Stimulated activated CD4-positive, alpha-beta T cell treated with anti-CD3 and anti-CD28 coated beads, Interleukin-15, amount 100 ng/mL, for 24 hours (primary cell): ENCODE results near the gene ARMH1.
A peak's percentile ranks its signal among the peaks of the same experiment; 100 is the strongest.
"Not testable (repeated sequence)": the region's sequence is repeated elsewhere in the genome, so short reads cannot be mapped to it uniquely, and the experiment has no call there.

Source experiments
- DNase-seq: peaks from one replicate; pipeline ENCODE4 v3.0.0-alpha.2; 2020

The ARMH1 gene

DNA sequence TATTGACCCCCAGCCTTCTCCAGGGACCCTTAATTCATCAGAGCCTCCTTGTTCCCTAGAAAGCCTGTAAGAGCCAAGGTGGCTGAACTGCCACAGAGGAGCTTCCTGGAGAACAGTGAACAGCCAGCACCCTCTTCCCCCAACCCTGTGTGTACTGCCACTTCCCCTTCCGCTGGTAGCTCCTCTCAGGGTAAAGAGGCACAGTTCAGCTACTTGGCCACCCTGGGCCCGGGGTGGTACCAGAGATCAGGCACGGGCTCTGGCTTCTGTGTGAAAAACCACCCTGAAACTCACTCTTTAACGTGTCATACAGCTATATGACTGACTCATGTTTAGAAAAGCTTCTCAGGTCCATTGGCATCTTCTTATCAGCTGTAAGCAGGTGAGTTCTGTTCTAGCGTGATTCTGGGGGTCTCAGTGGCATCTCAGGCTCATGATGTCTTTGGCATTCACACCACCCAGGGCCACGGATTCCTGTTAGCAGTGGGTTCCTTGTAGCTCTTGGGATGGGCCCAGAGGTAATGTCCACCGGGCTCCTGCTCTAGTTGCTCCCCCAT is 22.4 kb downstream of the ARMH1 start:
- DNase-seq: peak; percentile 47

DNA sequence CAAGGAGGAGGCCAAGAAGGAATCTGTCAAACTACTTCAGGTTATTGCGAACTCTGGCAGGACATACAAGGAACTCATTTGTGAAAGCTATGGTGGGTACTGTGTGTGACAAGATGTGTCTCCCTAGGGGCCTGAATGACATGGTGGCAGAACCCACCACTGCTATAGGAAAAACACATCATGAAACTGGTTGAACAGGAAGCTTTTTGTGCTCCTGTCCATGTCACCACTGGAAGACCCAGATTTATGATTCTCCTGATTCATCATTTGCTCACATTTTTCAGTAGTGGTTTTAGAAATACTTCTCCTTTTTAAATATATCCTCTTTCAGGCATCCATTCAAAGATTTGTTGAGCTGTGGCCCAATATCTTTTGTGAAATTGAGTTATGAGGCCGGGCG is 23.6 kb downstream of the ARMH1 start:
- DNase-seq: no peak

DNA sequence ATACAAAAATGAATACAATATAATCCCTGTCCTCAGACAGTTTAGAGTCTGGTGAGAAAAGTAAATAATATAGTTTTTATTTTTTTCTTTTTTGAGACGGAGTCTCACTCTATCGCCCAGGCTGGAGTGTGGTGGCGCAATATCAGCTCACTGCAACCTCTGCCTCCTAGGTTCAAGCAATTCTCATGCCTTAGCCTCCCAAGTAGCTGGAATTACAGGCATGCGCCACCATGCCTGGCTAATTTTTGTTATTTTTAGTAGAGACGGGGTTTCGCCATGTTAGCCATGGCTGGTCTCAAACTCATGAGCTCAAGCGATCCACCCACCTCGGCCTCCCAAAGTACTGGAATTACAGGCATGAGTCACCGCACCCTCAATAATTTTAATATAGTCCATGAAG is 24.9 kb downstream of the ARMH1 start:
- not testable (repeated sequence) for DNase-seq

DNA sequence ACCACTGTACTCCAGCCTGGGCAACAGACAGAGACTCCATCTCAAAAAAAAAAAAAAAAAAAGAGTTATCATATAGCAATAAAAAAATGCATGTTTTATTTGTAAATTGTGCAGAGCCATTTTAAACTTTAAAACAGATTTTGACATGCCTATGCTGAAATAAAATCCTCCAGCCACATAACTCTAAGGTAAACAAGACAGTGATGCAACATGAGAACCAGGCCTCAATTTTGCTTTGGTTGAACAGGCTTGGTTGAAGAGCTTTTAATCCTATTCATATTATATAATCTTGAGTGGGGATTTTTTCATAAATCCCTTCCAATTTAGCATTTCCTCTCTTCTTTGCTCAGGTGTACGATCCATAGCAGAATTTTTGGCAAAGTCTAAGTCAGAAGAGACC is 26.1 kb downstream of the ARMH1 start:
- no peak for DNase-seq

DNA sequence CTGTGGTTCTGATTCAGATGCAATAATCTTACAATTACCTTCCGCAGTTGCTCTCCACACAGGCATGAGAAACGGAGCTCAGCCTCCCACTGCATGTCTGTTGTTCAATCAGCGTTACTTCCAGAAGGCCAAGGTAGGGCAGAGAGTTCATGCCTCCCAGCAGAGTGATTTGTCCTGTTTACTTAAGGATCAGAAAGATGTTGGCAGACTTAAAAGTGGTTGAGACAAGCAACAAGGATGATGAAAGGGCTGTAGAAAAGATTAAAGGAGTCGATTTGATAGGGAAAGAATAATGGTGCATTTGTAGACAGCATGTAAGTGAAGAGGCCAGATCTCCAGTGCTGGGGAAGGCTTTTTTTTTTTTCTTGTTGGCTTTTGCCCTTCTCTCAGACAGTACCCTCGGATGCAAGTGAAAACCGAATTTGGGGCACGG is 26.6 kb downstream of the ARMH1 start:
- no peak for DNase-seq

DNA sequence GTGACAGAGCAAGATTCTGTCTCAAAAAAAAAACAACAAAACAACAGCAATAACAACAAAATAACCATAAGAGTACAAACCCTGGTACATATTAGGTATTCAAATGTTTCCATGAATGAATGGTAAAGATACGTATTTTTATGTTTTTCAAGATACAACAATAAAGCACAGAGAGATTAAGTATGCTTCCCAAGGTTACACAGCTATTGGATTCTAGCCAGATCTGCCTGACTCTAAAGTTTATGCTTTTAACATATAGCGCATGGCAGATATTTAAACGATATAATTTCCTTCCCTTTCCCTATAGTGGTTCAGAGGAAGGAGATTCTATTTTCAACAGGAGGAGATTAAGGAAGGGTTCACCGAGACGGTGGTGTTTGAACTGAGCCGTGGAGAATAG is 31.0 kb downstream of the ARMH1 start:
- no peak for DNase-seq

DNA sequence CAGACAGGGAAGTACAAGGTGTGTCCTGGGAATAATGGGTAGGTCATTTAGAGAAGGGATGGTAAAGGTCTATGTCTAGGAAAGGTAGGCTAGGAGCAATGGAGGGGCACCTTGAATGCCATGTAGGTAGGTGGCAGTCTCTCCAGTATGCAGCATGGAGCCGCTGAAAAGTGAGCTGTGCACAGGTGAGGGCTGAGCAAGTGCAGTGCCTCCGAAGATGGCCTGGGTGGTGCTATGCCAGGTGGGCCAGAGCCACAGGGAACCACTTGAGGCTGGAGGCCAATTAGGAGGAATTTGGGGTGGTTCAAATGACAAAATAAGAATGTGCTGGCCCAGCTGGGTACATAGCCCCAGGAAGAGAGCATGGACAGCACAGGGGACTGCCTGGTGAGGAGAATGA is 31.4 kb downstream of the ARMH1 start:
- DNase-seq: no peak

DNA sequence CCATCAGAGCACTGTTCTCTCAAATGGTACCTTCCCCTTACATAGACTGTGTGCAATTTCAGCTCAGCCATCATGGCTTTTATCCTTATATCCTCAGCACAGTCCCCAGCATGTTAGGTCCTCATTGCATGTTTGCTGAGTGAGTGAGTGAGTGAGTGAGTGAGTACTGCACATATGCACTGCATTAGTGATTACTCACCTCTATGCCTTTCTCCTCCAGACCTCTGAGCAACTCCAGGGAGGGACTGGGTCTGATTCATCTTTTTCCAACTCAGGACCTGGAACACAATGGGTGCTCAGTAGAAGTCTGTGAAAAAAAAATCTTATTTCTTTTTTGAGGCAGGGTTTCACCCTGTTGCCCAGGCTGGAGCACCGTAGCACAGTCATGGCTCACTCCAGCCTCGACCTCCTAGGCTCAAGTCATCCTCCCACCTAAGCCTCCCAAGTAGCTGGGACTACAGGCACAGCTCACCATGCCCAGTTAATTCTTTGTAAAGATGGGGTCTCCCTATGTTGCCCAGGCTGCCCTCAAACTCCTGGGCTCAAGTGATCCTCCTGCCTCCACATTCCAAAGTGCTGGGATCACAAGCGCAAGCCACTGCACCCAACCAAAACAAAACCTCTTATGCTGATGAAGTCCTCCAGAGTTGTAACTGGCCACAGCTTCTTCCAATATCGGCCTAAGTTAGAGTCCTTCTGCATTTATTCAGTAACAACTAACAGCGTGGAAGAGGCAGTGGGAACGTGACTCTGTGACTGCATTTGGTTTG is 32.8 kb downstream of the ARMH1 start:
- no peak for DNase-seq

DNA sequence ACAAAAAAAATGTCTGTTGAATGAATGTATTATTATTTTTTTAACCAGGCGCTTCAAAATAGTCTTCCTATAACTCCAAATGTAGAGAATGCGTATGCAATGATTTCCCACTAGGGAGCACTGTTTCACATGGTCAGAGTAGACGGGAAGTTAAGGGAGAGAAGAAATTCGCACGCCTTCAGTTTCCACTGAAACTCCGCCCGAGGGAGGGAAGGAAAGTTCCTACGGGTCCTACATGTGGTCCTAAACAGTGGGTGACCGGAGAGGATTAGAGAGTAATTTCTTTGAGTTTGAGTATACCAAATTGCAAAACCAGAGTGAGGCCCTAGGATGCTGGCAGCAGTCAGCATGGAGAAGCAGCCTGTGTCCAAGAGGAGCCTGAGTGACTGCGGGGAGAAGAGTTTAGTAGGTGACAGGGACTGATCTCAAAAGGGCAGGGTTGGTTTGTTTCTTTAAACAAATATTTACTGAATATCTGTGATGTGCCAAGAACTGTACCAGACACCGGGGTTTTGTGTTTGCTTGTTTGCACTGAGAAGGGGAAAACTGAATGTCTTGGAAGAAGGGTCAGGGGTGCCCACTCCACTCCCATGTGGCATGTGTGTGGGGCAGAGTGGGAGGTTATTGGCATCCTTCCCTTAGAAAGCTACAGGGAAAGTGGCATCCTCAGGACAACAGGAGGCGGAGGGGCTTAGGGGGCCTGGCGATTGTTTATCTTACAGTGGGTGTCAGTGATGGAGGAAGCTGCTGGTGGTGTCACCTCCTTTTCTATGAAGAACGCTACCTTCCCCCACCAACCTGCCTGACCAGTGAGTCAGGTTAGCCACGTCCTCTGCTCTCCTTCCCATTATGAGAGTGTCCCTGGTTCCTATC is 33.7 kb downstream of the ARMH1 start:
- DNase-seq: peak; percentile 52

DNA sequence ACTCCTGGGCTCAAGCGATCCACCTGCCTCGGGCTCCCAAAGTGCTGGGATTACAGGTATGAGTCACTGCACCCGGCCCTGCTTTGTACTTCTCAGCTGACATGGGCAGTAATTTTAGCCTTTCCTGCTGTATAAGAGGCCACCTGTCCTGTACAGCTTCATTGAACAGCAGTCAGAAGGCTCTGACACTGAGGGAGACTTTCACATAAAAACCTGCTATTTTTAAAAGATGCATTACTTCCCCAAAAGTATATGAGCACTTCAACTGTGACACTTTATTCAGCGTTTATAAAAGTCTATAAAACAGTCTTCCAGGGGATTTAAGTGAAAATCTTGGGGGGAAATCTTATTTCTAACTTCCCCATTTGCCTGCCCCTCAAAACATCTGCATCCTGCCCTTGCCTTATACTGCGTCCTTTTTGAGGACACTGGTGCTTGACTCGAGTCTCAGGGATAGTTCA is 38.8 kb downstream of the ARMH1 start:
- no peak for DNase-seq

DNA sequence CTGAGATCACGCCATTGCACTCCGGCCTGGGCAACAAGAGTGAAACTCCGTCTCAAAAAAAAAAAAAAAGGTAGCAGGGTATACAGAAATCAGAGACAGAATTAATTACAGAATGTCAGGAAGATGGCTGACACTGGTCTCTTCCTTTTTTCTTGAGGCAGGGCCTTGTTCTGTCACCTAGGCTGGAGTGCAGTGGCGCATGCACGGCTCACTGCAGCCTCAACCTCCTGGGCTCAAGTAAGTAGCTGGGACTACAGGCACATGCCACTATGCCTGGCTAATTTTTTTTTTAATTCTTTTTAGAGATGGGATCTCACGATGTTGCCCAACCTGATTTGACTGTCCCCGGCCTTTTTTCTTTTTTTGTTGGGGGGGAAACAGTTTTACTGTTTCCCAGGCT is 40.0 kb downstream of the ARMH1 start:
- DNase-seq: no peak

DNA sequence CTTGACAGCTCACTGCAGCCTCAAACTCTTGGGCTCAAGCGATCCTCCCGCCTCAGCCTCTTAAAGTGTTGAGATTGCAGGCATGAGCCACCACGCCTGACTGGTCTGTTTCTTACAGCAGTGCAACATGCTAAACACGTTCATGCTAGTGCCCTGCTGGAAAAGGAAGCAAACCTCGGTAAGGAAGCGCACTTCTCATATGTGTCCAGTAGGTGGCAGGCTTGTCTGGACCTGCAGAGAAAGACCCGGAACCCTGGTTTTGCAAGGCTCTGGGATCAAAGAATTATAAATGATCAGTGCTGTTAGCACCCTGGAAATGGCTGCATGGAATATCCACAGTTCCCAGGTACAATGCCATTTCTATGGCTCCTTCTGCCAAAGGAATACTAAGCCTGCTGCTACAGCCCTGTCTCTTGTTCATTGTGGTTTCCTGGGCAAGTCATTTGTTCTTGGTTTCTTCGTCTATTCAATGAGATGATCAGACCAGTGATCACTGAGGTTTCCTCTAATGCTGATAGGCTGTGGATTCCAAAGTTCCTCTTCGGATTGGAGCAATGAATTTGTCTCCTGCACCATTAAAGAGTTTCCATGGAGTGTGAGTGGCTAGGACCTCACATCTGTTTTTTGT is 40.5 kb downstream of the ARMH1 start:
- DNase-seq: peak; percentile 72

DNA sequence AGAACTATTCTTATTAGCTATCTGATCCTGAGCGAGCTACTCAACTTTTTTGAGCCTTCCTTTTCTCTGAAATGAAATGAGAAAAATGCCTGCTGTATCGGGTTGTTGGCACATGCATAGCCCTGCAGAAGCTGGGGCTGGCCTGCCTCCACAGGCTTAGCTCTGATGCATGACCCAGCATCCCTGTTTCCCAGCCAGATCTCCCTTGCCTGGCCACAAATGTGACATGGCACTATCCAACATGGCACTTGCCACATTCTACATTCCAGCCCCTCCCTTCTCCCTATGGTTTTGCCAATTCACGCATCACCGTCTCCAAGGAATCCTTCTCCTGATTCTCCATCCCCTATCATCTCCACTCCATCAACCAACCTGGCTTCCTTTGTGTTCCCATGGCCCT is 42.6 kb downstream of the ARMH1 start:
- DNase-seq: no peak

DNA sequence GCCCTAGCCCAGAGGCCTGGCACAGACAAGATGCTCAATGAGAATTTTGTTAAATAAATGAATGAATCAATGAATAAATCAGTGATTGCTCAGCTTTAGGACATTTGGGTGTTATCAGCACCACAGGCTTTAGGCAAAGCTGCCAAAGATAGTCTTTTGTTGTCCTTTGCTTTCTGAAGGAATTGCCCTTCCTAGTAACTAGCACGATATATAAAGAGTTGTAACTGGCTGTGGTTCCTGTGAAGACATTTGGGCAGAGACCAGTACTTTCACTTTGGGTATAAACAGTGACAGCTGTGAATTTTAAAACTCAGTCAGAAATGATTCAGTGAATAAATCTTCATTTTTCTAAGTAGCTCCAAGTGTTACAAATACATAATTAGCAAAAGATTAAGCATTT is 43.1 kb downstream of the ARMH1 start:
- no peak for DNase-seq

DNA sequence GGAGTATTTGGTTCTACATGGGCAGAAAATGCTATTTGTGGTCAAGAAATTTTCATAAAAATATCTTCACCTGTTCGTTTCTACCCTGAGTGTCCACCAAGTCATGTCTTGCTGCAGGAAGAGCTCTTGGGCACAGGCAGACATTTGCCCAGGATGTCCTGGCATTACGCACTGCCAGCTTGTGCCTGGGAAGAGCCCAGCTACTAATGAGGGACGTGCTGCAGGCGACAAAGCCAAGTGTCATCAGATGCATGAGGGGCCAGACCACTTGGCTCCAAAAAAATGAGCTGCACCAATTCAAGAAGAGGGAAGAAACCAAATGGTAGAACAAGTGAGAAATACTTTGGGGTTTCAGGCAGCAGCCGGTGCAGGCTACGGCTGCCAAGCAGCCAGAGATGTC is 43.6 kb downstream of the ARMH1 start:
- DNase-seq: no peak

DNA sequence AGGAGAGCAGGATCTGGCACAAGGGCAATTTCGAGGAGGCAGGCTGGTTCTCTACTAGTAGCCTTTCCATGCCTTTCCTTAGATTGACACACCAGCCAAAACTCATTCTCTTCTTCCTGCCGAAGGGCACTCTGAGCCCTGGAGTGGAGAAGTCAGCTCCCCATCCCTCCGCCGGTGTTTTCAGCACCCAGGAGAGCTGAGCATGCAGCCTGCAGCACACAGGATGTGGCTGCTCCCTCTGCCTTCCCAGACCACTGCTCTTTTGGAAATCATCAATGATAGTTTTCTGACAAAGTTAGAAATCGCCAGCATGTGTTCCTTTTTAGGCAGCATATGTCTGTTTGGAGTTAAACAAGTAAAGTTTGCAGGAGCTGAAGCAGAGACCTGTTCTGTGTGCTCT is 44.8 kb downstream of the ARMH1 start:
- no peak for DNase-seq

DNA sequence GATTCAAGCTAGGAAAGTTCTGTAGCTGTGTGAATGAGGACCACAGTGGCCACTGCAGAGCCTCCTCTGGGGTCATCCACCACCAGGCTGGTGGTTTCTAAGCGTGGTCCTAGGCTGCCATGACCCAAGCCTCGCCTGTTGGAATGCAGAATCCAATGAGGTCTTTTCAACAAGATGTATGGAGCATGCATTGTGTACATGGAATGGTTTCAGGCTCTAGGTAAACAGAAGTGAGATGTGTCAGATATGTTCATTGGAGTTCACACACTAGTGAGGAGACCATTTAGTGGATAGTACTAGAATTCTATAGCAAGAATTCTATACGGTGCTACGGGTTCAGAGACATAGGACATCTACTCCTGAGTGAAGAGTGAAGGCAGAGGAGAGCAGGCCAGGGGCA is 45.8 kb downstream of the ARMH1 start:
- no peak for DNase-seq

DNA sequence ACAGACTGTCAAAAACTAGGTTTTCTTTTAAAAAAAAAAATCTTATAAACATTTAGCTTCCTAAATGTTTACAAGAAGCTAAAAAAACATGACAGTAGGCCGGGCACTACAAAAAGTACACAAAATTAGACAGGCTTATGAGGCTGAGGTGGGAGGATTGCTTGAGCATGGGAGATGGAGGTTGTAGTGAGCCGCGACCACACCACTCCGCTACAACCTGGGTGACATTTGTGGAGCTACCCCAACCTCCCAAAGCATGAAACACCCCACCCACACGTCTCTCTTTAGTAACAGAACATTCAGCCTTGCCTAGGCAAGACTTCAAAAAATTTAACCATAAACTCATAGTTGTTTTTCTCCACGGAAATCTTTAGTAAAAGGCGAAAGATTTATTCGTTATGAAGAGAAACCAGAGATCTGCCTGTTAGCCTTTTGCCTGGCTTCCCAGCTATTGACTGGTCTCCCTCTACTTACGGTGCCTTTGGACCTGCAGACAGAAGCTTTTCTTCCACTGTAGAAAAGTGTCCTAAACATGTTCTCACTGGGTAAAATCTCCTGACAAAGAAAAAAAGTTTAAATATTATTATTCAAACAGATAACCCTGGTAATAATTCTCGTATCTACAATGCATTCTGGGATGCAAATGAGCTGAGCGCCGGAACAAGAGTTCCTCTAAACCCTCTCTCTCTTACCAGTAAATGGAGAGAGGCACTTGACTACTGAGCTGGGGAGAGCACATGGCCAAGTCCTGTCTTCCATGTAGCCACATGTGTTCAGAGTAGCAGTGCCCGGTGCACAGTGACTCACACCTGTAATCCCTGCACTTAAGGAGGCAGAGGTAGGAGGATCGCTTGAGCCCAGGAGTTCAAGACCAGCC is 47.2 kb downstream of the ARMH1 start:
- peak; percentile 89 for DNase-seq

DNA sequence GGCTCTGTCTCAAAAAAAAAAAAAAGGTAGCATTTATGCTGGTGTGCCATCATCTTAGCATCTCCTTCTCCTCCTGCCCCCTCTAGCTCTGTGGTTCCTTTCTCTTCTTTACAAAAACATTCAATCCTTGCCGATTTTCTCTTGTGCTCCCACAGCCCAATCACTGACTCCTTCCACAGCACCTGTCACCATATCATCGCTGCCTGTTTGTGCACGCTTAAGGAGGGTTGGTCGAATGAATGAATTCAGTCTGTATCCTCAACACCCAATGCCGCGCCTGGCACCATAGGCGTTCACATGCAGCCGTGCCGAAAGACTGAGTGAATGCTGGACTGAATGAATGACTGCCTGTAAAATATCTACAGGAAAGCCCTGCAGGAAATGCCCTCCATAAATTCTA is 48.5 kb downstream of the ARMH1 start:
- DNase-seq: peak; percentile 55

DNA sequence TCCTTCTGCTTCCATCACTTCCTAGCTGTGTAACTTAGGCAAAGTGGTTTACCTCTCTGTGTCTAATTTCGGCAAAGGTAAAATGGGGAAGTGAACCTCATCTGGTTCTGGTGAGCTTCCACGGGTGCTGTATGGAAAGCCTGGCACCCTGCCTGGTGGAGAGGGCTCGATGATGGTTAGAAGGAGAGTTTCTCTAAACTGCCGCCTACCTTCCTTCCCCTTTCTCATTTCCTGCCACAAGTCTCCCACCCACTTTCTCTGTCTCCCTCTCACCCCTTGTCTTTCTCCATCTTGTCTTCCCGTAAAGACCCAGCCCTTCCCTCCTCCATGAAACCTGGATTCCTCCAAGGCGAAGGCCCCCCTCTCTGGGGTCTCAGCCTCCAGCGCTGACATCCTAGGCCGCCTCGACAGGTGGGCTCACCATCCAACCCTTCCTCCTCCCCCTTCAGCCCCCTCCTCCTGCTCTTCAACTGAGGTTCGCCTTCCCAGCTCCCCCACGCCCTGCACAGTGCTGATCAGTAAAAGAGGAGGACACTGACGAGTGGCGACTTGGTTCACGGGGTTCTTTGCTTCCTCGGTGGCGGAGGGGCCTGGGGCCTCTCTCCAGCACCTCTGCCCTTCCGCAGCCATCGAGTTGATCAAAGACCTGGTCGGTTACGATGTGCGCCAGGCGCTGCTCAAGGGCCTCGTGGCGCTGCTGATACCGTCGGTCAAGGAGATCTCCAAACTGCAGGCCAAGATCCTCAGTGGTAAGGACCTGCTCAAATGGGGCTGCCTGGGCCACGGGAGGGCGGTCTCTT is 49.2 kb downstream of the ARMH1 start:
- peak; percentile 79 for DNase-seq

DNA sequence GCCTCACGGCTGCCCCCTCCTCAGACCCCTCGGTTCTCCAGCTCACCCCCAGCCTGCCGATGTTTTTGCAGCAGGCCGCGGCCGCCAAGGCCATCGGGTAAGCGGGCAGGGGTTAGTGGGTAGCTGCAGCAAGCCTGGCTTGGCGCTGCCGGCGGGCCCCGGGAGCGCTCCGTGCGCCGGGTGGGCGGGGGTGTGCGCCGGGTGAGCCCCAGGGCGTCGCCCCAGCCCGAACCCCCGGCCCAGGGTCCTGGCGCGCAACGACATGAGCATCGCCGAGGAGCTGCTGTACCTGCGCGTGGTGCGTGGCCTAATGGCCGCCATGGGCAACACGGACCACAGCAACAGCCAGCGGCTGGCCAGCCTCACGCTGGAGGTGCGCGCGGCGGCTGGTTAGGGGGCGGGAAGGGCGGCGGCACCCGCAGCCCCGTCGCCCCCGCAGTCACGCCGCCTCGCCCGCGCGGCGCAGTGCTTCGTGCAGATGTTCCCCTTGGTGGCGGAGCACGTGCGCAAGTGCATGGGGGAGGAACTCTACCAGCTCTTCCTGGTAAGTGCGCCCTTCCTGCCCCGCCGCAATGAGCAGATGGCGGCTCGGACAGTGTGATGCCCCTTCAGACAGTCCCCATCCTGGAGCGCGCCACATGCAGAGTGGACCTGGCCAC is 49.9 kb downstream of the ARMH1 start:
- no peak for DNase-seq
